HG03095 (cell line): ENCODE results near the gene TUBA4B.
"Not testable (repeated sequence)": the region's sequence is repeated elsewhere in the genome, so short reads cannot be mapped to it uniquely, and the experiment has no call there.

ENCODE experiments used
- ATAC-seq: cut with Tn5 transposase; IDR thresholded peaks from one replicate; pipeline ENCODE4 v1.9.1; 2021; ENCODE audit warnings: moderate library complexity; ENCODE audit not compliant: unreplicated experiment

TUBA4B gene

GRCh38 chr2:219309278-219309677, 56.2 kb downstream of the TUBA4B start, which contains the start of gene PTPRN:
PTPRN (minus strand) TSS chr2:219309401; CDS start chr2:219309332, 69 bp downstream.
- ATAC-seq: no peak

GRCh38 chr2:219312683-219313263, 59.7 kb downstream of the TUBA4B start:
- ATAC-seq: not testable (repeated sequence)

DNA sequence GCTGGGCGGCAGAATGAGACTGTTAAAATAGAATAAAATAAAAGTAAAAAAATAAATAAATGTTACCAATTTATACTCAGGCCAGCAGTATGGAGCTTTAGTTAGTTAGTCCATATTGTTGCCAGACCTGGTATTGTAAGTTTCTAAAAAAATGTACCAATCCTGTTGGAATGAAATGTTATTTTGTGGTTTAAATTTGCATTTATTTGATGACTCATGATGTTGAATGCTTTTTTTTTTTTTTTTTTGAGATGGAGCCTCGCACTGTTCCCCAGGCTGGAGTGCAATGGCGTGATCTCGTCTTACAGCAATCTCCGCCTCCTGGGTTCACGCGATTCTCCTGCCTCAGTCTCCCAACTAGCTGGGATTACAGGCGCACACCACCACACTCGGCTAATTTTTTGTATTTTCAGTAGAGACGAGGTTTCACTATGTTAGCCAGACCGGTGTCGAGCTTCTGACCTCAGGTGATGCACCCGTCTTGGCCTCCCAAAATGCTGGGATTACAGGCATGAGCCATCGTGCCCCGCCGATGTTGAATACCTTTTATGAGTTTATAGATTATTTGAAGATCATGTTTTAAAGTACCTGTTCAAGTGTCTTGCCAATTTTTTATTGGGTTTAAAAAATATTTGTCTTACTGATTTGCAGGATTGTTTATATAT, 61.9 kb downstream of the TUBA4B start:
- no peak for ATAC-seq
